ENCODE measurements around the gene AP2S1.

- no peak for TF ChIP-seq CTCF (IDR thresholded peaks at IDR 0.05)
- TF ChIP-seq ZFX (IDR thresholded peaks at IDR 0.05; ENCODE audit: borderline replicate concordance): no peak
These were observed 52.8 kb downstream of the AP2S1 start for GRCh38 chr19:46797881-46798280.
